HCT116 (cell line): ENCODE data around the gene SERPING1.

Experiments used
- CTCF ChIP-seq, 3 experiments: fragments of 200-600 bp in 1 of 3; sonication (generic) in 1 of 3; IDR thresholded peaks in 2 of 3; conservative IDR thresholded peaks in 1 of 3; 2 replicates each; pipeline ENCODE4 v1.5.1; 2012 to 2017; ENCODE audit warnings: low read depth in 2 of 3, low read length in 2 of 3, antibody characterized with exemption in 1 of 3, borderline replicate concordance in 1 of 3, control low read depth in 1 of 3, mild to moderate bottlenecking in 1 of 3, mixed read lengths in 1 of 3, mixed run types in 1 of 3, moderate library complexity in 1 of 3; ENCODE audit not compliant: insufficient read depth in 1 of 3
- POLR2AphosphoS5 ChIP-seq: IDR thresholded peaks from 2 replicates; pipeline ENCODE4 v1.6.1; 2011; ENCODE audit warnings: mild to moderate bottlenecking, low read depth, low read length, moderate library complexity
- REST ChIP-seq: IDR thresholded peaks from 2 replicates; pipeline ENCODE4 v1.6.1; 2012; ENCODE audit warnings: low read depth

- TF ChIP-seq POLR2AphosphoS5 (no peak), CTCF (IDR thresholded peaks at IDR 0.05 in 2 of 3, conservative IDR thresholded peaks at IDR 0.05 in 1 of 3; ENCODE audit: borderline replicate concordance in 1 of 3, insufficient read depth in 1 of 3, low read depth in 2 of 3, low read length in 2 of 3) (no peak), REST (no peak)
These were observed 1.1 kb upstream of the SERPING1 start for GRCh38 chr11:57596266-57596885.
